Heart left ventricle (tissue), 16 donors: Measurements from ENCODE around the gene IRF3. TPM values are rescaled to one million over a fixed set of nuclear protein-coding genes. Genes with fewer than 3 reads are reported as not detected.

ENCODE experiments used
- ATAC-seq, 4 donors: fragments of 200-7000 bp; cut with Tn5 transposase; one replicate each; pipeline ENCODE4 v1.9.1; 2020 to 2022; ENCODE audit warnings: moderate library complexity in 4 of 4, mild to moderate bottlenecking in 3 of 4, moderate number of reproducible peaks in 1 of 4
- DNase-seq, 5 donors: peaks; one replicate each; pipeline ENCODE4 v3.0.0-alpha.2; 2020
- H3K27ac ChIP-seq, 12 donors: fragments of 200-600 bp; sonication (generic) in 4 of 12; one replicate each; pipeline versions ENCODE4 v1.5.0 to v1.8.0; 2016 to 2022; ENCODE audit warnings: mild to moderate bottlenecking in 2 of 12
- H3K27me3 ChIP-seq, 9 donors: fragments of 200-600 bp; sonication (generic) in 2 of 9; one replicate each; pipeline versions ENCODE4 v1.5.1 to v1.8.0; 2016 to 2022; ENCODE audit warnings: mild to moderate bottlenecking in 3 of 9
- H3K36me3 ChIP-seq, 9 donors: fragments of 200-600 bp; sonication (generic) in 2 of 9; one replicate each; pipeline versions ENCODE4 v1.5.0 to v1.8.0; 2018 to 2022; ENCODE audit warnings: mild to moderate bottlenecking in 2 of 9
- H3K4me1 ChIP-seq, 12 donors: fragments of 200-600 bp; sonication (generic) in 4 of 12; one replicate each; pipeline versions ENCODE4 v1.5.0 to v1.8.0; 2016 to 2022; ENCODE audit warnings: mild to moderate bottlenecking in 3 of 12
- H3K4me3 ChIP-seq, 12 donors: fragments of 200-600 bp; sonication (generic) in 4 of 12; one replicate each; pipeline versions ENCODE4 v1.5.0 to v1.8.0; 2017 to 2022; ENCODE audit warnings: mild to moderate bottlenecking in 9 of 12, moderate library complexity in 4 of 12
- H3K9me3 ChIP-seq, 12 donors: fragments of 200-600 bp; sonication (generic) in 4 of 12; one replicate each; pipeline versions ENCODE4 v1.5.0 to v1.8.0; 2016 to 2022; ENCODE audit warnings: mild to moderate bottlenecking in 1 of 12
- CTCF ChIP-seq, 12 donors: fragments of 200-600 bp; sonication (generic) in 4 of 12; IDR thresholded peaks; one replicate each; pipeline versions ENCODE4 v1.5.0 to v1.8.0; 2018 to 2022; ENCODE audit warnings: antibody characterized with exemption in 12 of 12, mild to moderate bottlenecking in 5 of 12
- POLR2A ChIP-seq, 2 donors: fragments of 450-650 bp; IDR thresholded peaks; one replicate each; pipeline ENCODE4 v1.6.1; 2017; ENCODE audit warnings: antibody characterized with exemption in 2 of 2, mild to moderate bottlenecking in 2 of 2, moderate library complexity in 2 of 2
- WGBS, 4 donors: extraction: QIAGEN DNeasy Blood & Tissue Kit in 2 of 4; methylation state at CpG; one replicate each; pipeline versions ENCODE4 v1.1.5 to v1.1.7; 2013 to 2018; 5-methylcytosine and 5-hydroxymethylcytosine counted together
- intact Hi-C, 10 donors: fragments of 100-400 bp; cut with DNase I; formaldehyde crosslinking; loops; one replicate each; pipeline versions ENCODE4 v1.11.1 to v1.14.2; 2022
- polyA plus RNA-seq, 2 donors: library from polyadenylated mRNA; stranded (reverse); fragments of 200-250 nt; gene quantifications; one replicate each; pipeline ENCODE4 v1.2.3, GENCODE V29; 2013
- total RNA-seq, 9 donors: library from RNA; depleted of rRNA in 2 of 9; stranded (reverse); fragments of >200 nt in 2 of 9; fragmentation: NEBNext Ultra II Directional in 3 of 9; extraction: Animal tissue kit (Norgen Biotek cat#: 25700) in 3 of 9; gene quantifications; one replicate each; pipeline versions ENCODE4 v1.1.0 to v1.2.4, GENCODE V29; 2016 to 2023
- donor health status: ischemic (EF 13 %, LVEDD 7.1; RV severe dilation, severe dysfunction).
- donor health status: healthy with polysubstance abuse.
- donor health status: DM: no; HTN: yes; CAD: no.
- donor health status: DM: no; HTN: no; CAD: no.
- donor health status: ischemic (EF 25% LVEDD 6.9; RV normal size, moderate dysfunction).
- donor health status: ischemic (EF 25% LVEDD 5.7; RV mildly dilated, moderate dysfunction).
- donor health status: healthy.
- donor health status: DM: yes; HTN: yes; CAD: no.
- donor health status: ischemic (EF 35%, LVEDD 5.7; RV mildly dilated, moderate dysfunction).
- donor health status: nonischemic (EF 11% LVEDD 7.7; RV severe dilation, severe dysfunction).
- donor health status: DM: yes; HTN: yes; CAD: no.
- donor health status: PGD.
- donor health status: ischemic (EF 29% LVEDD 5.4; RV normal size, mild dysfunction).
- donor health status: nonischemic (EF 23%, LVEDD 6.1; RV moderate dilation, normal function).

Gene IRF3
- total and polyA plus RNA-seq, 11 donors = 23.1 to 68.0 (median 35.1) TPM

GRCh38 chr19:49656456-49657109 lies 9.1 kb downstream of the IRF3 start:
- Histone ChIP-seq H3K9me3 (no peaks in the 10 kb centered on the region), H3K27me3 (no peaks in the 10 kb centered on the region), H3K27ac (no peak overlapping the region), H3K4me1 (no peaks in the 10 kb centered on the region), H3K4me3 (no peak overlapping the region), H3K36me3 (peaks cover 6 to 98% (median 92%) of the 10 kb centered on the region in 9 donors)
- ATAC-seq (no peak), DNase-seq (no peak)
- TF ChIP-seq CTCF (IDR thresholded peaks at IDR 0.05) = no peak
- TF ChIP-seq POLR2A (IDR thresholded peaks at IDR 0.05) = no peak
- intact Hi-C loops = no loop called here
- 91 to 93% (median 91%) methylated on average over 15 to 17 of the region's 17 CpGs for WGBS, 4 donors

- no peak overlapping the region for H3K4me3 ChIP-seq
- TF ChIP-seq CTCF (IDR thresholded peaks at IDR 0.05) (no peak), POLR2A (IDR thresholded peaks at IDR 0.05) (no peak)
- WGBS, 4 donors = 89 to 94% (median 90%) methylated on average over 17 to 23 of the region's 23 CpGs
- H3K9me3 ChIP-seq = no peaks in the 10 kb centered on the region
- no peak for ATAC-seq
- no peak overlapping the region for H3K27ac ChIP-seq
- intact Hi-C loops = no loop called here
- no peaks in the 10 kb centered on the region for H3K4me1 ChIP-seq
- H3K27me3 ChIP-seq = no peaks in the 10 kb centered on the region
- peaks cover 6 to 97% (median 90%) of the 10 kb centered on the region in 9 donors for H3K36me3 ChIP-seq
- no peak for DNase-seq
These were observed 9.8 kb downstream of the IRF3 start for GRCh38 chr19:49655570-49656455.

- WGBS, 4 donors = 76 to 83% (median 76%) methylated on average over 10 of the region's 10 CpGs
- peaks cover 6 to 98% (median 88%) of the 10 kb centered on the region in 9 donors for H3K36me3 ChIP-seq
- TF ChIP-seq CTCF (IDR thresholded peaks at IDR 0.05) = no peak
- TF ChIP-seq POLR2A (IDR thresholded peaks at IDR 0.05) = no peak
These were observed 11.1 kb downstream of the IRF3 start for GRCh38 chr19:49654581-49654980.

GRCh38 chr19:49653466-49653806 lies 12.2 kb downstream of the IRF3 start:
- no peaks in the 10 kb centered on the region for H3K9me3 ChIP-seq
- intact Hi-C loops = no loop called here
- no peak overlapping the region for H3K27ac ChIP-seq
- H3K27me3 ChIP-seq = no peaks in the 10 kb centered on the region
- ATAC-seq = no peak
- peaks cover 3 to 94% (median 87%) of the 10 kb centered on the region in 9 donors for H3K36me3 ChIP-seq
- no peak for DNase-seq
- TF ChIP-seq POLR2A (IDR thresholded peaks at IDR 0.05) (no peak), CTCF (IDR thresholded peaks at IDR 0.05) (no peak)
- H3K4me1 ChIP-seq = no peaks in the 10 kb centered on the region
- no peak overlapping the region for H3K4me3 ChIP-seq
- WGBS, 4 donors = 82 to 86% (median 85%) methylated on average over 10 to 13 of the region's 13 CpGs

More at GRCh38 chr19:49654581-49654980, 11.1 kb downstream of the IRF3 start:
- no peak overlapping the region for H3K4me3 ChIP-seq
- H3K9me3 ChIP-seq = no peaks in the 10 kb centered on the region
- intact Hi-C loops = no loop called here
- no peak for ATAC-seq
- DNase-seq = no peak
- no peaks in the 10 kb centered on the region for H3K27me3 ChIP-seq
- H3K27ac ChIP-seq = no peak overlapping the region
- H3K4me1 ChIP-seq = no peaks in the 10 kb centered on the region
